Inflammatory macrophage (primary cell): Measurements from ENCODE around the gene KRTAP10-5.
"Not testable (repeated sequence)": the region's sequence is repeated elsewhere in the genome, so short reads cannot be mapped to it uniquely, and the experiment has no call there.

Experiments
- DNase-seq, 2 donors: peaks; one replicate each; pipeline ENCODE4 v3.0.0-alpha.2; 2020 to 2022
- total RNA-seq, 18 experiments: gene quantifications; one replicate each; lab custom pipeline; 2026; ENCODE audit warnings: mixed read lengths in 6 of 18, inconsistent platforms in 2 of 18; lab: John Stamatoyannopoulos, UW

The KRTAP10-5 gene, protein sequence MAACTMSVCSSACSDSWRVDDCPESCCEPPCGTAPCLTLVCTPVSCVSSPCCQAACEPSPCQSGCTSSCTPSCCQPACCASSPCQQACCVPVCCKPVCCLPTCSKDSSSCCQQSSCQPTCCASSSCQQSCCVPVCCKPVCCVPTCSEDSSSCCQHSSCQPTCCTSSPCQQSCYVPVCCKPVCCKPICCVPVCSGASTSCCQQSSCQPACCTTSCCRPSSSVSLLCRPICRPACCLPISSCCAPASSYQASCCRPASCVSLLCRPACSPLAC
- 0 to 0.03 (median 0) reads per million in 18 experiments for total RNA-seq

DNA sequence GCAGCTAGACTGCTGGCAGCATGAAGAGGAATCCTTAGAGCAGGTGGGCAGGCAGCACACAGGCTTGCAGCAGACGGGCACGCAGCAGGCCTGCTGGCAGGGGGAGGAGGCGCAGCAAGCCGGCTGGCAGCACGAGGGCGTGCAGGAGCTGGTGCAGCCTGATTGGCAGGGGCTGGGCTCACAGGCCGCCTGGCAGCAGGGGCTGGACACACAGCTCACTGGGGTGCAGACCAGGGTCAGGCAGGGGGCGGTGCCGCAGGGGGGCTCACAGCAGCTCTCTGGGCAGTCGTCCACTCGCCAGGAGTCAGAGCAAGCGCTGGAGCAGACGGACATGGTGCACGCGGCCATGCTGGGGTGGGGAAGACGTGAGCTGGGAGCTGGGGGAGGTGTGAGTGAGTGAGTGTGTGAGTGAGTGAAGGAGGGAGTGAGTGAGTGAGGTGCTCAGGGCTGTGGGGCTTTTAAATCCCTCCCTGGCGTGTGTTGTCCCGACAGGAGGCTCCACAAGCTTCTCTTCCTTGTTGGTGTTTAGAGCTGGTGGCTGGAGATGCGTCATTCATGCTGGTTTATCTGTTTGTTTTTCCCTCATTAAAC lies at the start of gene KRTAP10-5:
TSS of gene KRTAP10-5 (minus strand) at position 374 of the 591 bp plus-strand sequence. CDS start at position 348, 26 bp downstream.
- not testable (repeated sequence) for DNase-seq

GRCh38 chr21:44628707-44629391 lies 48.4 kb upstream of the KRTAP10-5 start:
- no peak for DNase-seq

GRCh38 chr21:44627831-44628233 lies 47.4 kb upstream of the KRTAP10-5 start:
- not testable (repeated sequence) for DNase-seq

DNA sequence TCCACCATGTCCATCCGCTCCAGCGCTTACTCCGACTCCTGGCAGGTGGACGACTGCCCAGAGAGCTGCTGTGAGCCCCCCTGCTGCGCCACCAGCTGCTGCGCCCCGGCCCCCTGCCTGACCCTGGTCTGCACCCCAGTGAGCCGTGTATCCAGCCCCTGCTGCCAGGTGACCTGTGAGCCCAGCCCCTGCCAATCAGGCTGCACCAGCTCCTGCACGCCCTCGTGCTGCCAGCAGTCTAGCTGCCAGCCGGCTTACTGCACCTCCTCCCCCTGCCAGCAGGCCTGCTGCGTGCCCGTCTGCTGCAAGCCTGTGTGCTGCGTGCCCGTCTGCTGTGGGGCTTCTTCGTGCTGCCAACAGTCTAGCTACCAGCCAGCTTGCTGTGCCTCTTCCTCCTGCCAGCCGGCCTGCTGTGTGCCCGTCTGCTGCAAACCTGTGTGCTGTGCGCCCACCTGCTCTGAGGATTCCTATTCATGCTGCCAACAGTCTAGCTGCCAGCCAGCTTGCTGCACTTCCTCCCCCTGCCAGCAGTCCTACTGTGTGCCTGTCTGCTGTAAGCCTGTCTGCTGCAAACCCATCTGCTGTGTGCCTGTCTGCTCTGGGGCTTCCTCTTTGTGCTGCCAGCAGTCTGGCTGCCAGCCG lies 46.9 kb upstream of the KRTAP10-5 start:
- not testable (repeated sequence) for DNase-seq

GRCh38 chr21:44626673-44627143 lies 46.3 kb upstream of the KRTAP10-5 start, which contains the start of gene KRTAP10-9:
KRTAP10-9 (plus strand) TSS chr21:44627093; CDS start chr21:44627172, 79 bp downstream.
- no peak for DNase-seq

GRCh38 chr21:44626262-44626661 lies 45.9 kb upstream of the KRTAP10-5 start:
- no peak for DNase-seq

GRCh38 chr21:44625756-44626155 lies 45.4 kb upstream of the KRTAP10-5 start:
- DNase-seq: no peak

DNA sequence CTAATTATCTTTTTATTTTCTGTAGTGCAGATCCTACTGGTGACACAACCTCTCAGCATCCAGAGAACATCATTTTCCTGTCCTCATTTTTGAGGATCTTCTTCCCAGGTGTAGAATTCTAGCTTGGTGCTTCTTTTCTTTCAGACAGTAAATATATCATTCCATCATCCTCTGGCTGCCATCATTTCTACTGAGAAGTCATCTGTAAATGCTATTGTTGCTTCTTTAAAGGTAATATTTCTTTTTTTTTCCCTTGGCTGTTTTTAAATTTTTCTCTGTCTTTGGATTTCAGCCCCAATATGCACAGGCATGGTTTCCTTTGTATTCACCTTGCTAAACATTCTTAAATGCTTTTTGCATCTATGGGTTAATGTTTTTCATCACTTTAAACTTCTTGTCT lies 43.2 kb upstream of the KRTAP10-5 start:
- DNase-seq: no peak

DNA sequence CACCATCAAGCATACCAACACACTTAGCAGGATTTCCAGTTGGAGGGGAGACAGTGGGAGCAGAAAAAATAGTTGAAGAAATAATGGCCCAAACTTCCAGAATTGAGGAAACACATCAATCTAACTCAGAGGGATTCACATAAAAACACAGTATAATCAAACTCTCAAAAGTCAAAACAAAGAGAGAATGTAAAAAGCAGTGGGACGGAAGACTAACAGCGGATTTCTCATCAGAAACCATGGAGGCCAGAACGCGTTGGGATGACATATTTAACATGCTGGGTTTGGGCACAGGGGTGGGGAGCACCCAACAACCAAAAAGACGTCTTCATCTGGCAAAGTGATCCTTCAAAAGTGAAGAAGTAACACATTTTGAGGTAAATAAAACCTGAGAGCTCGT lies 39.5 kb upstream of the KRTAP10-5 start:
- no peak for DNase-seq

DNA sequence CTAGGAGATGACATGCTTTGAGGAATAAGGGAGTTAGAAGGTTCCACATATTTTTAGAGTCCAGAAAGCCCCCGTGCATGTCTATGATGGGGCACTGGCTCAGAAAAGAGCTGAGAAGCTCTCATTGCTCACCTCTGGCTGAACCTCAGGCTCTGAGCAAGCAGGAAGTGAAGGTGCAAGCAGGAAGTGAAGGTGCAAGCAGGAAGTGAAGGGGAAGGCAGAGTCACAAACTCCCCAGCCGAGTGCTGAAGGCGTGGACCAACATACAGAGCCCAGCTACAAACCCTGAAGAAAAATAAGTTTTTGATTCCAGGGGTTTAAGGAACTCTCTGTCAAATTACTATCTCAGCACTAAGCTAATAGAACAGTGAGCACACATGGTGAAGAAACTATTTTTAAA lies 38.5 kb upstream of the KRTAP10-5 start:
- DNase-seq: no peak

DNA sequence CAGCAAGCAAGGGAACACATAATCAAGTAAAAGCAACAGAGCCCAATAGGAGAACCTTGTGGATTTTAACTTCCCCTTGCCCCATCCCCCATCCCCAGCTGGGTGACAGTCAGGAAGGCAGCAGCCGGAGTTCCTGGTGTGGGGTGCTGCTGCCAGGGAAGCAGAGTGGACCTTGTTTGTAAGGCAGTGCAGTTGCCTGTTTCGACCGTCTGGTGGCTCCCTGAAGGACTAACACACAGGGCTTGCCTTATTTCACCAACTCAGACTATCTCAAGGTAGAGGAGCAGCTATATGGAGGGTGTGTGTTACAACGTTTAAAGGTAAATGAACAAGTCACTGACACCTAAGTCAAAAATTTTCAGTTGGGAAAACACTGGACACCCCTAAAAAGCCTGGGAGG lies 38.1 kb upstream of the KRTAP10-5 start:
- peak; percentile 16 to 43 for DNase-seq

- no peak for DNase-seq
Measured at GRCh38 chr21:44617071-44617501, 36.7 kb upstream of the KRTAP10-5 start.

- no peak for DNase-seq
Measured at GRCh38 chr21:44616591-44616926, 36.2 kb upstream of the KRTAP10-5 start.

DNA sequence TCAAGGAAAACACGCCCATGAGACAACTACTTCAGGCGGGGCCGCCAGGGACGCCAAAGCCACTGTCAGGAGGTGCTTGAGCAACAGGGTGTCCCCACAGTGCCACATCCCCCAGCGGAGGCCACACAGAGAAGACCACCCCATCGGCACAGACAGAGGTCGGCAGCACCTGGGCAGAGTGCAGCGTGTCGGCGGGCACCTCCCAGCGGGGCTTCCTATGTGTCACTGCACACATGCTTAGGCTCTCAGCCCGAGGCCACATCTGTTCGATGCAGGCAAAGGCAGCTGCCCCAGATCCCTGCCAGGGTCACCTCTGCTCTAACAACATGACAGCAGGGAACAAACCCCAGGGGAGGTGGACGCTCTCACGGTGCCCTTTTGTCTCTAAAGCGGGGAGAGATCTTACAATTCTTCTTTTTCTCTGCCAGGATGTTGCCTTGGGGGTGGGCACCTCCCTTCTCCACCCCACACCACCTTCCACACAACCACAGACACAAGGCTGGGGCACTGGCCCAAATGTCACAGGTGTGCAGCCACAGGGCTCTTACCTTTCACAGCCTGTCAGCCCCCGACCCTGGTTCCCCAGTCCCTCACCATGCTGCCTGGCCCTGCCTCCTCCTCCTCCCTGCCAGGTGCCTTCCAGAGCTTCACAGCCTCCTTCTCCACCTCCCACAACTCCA lies 35.6 kb upstream of the KRTAP10-5 start:
- DNase-seq: no peak

DNA sequence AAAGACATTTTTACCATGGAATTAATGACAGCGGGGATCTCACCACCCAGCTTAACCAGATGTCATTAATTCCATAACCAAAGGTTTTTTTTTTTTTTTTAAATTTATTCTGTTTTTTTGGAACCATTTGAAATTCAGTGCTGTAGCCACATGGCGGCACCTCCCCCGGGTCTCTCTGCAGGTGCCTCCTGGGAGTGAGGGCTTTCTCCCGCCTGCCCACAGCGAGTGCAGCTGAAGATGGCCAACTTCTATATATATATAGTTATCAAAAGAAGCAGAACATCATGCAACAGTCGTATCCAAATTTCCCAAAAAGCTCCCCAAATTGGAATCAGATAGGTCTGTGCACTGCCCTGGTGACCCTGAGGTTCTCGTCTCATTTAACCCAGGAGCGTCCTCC lies 35.1 kb upstream of the KRTAP10-5 start:
- no peak for DNase-seq

DNA sequence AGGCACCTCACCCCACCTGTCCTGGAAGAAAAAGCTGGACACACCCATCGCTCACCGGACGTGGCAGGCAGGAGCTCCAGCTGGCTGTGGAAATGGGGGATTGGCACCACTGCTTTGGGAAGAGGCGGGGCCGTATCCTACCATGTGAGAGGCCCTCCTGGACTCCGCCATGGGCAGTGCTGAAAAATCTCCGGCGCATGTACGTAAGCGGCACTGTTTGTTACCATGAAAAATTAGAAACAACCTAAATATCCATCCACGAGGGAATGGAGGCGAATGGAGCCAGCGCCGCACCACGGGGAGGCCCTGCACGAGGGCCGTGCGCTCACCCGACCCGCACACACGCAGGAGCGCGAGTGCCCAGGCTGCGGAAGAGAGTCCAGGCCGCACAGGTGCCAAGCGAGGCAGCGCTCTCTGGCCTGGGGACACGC lies 34.6 kb upstream of the KRTAP10-5 start:
- no peak for DNase-seq

DNA sequence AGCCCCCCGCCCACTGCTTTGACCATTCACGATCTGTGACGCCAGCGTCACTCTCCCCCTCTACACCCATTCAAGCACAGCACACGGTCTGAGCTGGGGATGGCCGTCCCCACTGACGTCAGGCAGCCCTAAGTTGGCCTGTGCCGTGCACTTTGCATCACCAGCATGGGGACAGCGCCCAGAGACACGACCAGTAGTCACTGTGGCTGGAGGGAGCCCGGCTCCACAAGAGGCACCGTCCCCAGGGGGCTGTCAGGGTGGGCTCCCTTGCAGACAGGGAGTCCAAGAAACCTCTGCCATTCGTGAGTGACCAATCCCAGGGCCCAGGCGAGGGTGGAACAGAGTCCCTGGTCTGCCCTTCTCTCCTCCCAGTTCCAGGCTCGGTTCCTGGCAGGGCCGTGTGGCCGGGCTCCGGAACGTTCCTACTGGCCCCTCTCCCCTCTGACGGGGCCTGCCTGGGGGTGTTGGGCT lies 33.8 kb upstream of the KRTAP10-5 start:
- no peak for DNase-seq

GRCh38 chr21:44613386-44614155 lies 33.2 kb upstream of the KRTAP10-5 start:
- DNase-seq: no peak

- no peak for DNase-seq
Measured at GRCh38 chr21:44612669-44613229, 32.3 kb upstream of the KRTAP10-5 start.

GRCh38 chr21:44612029-44612486 lies 31.7 kb upstream of the KRTAP10-5 start, which contains the start of gene KRTAP10-8:
KRTAP10-8 (plus strand) TSS chr21:44612079; CDS start chr21:44612101, 22 bp downstream.
- DNase-seq: no peak

- no peak for DNase-seq
Measured at GRCh38 chr21:44611551-44611950, 31.1 kb upstream of the KRTAP10-5 start.
